Panc1 (cell line): ENCODE data around the gene SC5D. TPM values are rescaled to one million over a fixed set of nuclear protein-coding genes. Genes with fewer than 3 reads are reported as not detected.

Experiments
- ATAC-seq: fragments of 200-7000 bp; cut with Tn5 transposase; 2 replicates; pipeline ENCODE4 v1.9.1; 2020; ENCODE audit warnings: mild to moderate bottlenecking, moderate library complexity
- BruUV-seq: library from RNA; stranded (reverse); fragments of 400-500 nt; replicated peaks from 2 replicates; lab custom pipeline; 2021; lab: Mats Ljungman, UMichigan
- CTCF ChIA-PET: fragments of 300-600 bp; sonication (Branson Sonifier 250); formaldehyde crosslinking; loops from one replicate; lab custom pipeline; 2022; ENCODE audit warnings: antibody characterized with exemption; lab: Charles Lee
- POLR2A ChIA-PET: fragments of 300-600 bp; sonication (Branson Sonifier 250); formaldehyde crosslinking; loops from one replicate; lab custom pipeline; 2022; ENCODE audit warnings: antibody characterized with exemption; lab: Charles Lee
- DNase-seq: peaks from one replicate; pipeline ENCODE4 v3.0.0-alpha.2; 2010; ENCODE audit warnings: low read depth, low spot score
- H3K27ac ChIP-seq: 2 replicates; pipeline ENCODE4 v1.5.1; 2011; ENCODE audit warnings: mild to moderate bottlenecking, low read length, inconsistent platforms
- H3K27me3 ChIP-seq: fragments of 200-500 bp; sonication (Bioruptor generic); 2 replicates; pipeline ENCODE4 v1.6.0; 2014; ENCODE audit warnings: low read length, inconsistent platforms; ENCODE audit not compliant: control insufficient read depth, insufficient read depth
- H3K36me3 ChIP-seq: fragments of 200-500 bp; sonication (Bioruptor generic); 2 replicates; pipeline ENCODE4 v1.5.1; 2014; ENCODE audit warnings: inconsistent platforms, mild to moderate bottlenecking, low read length, moderate library complexity; ENCODE audit not compliant: control insufficient read depth, insufficient read depth
- H3K4me1 ChIP-seq: 2 replicates; pipeline ENCODE4 v1.5.1; 2011; ENCODE audit warnings: inconsistent platforms, mild to moderate bottlenecking, low read length, moderate library complexity; ENCODE audit not compliant: control insufficient read depth, insufficient read depth
- H3K4me3 ChIP-seq, 2 experiments: 2 replicates each; pipeline ENCODE4 v1.5.1; 2011 to 2012; ENCODE audit warnings: low read depth in 2 of 2, low read length in 2 of 2, mild to moderate bottlenecking in 2 of 2, inconsistent platforms in 1 of 2, moderate library complexity in 1 of 2
- H3K9me3 ChIP-seq: fragments of 200-500 bp; sonication (Bioruptor generic); 2 replicates; pipeline ENCODE4 v1.5.1; 2014; ENCODE audit warnings: low read depth, mild to moderate bottlenecking, inconsistent platforms, low read length, moderate library complexity; ENCODE audit not compliant: control insufficient read depth, insufficient read depth
- CTCF ChIP-seq: fragments of 450-650 bp; IDR thresholded peaks from 2 replicates; pipeline ENCODE4 v1.5.1; 2017; ENCODE audit warnings: mild to moderate bottlenecking
- POLR2AphosphoS5 ChIP-seq: IDR thresholded peaks from 2 replicates; pipeline ENCODE4 v1.6.1; 2012; ENCODE audit warnings: mild to moderate bottlenecking, low read depth, low read length, moderate library complexity
- REST ChIP-seq, 2 experiments: IDR thresholded peaks; 2 replicates each; pipeline ENCODE4 v1.6.1; 2011 to 2012; ENCODE audit warnings: low read depth in 2 of 2, control low read depth in 1 of 2, low read length in 1 of 2, mild to moderate bottlenecking in 1 of 2, moderate library complexity in 1 of 2; ENCODE audit not compliant: insufficient read depth in 1 of 2
- SIN3A ChIP-seq: IDR thresholded peaks from 2 replicates; pipeline ENCODE4 v1.6.1; 2012; ENCODE audit warnings: low read depth, mild to moderate bottlenecking, low read length, moderate library complexity, borderline replicate concordance; ENCODE audit not compliant: insufficient read depth
- TCF7L2 ChIP-seq: IDR thresholded peaks from 2 replicates; pipeline ENCODE4 v1.6.1; 2011; ENCODE audit warnings: mild to moderate bottlenecking, low read depth, low read length, inconsistent platforms
- in situ Hi-C: cut with HindIII; loops from 2 replicates; pipeline ENCODE4 v1.10.0; 2016; ENCODE audit warnings: low sequenced_read_pairs, low pct_unique_long_range_greater_than_20kb
- intact Hi-C: fragments of 100-400 bp; cut with micrococcal nuclease; formaldehyde crosslinking; loops from one replicate; pipeline ENCODE4 v1.10.0; 2022; ENCODE audit not compliant: unreplicated experiment
- total RNA-seq: library from RNA; stranded (reverse); gene quantifications from one replicate; pipeline ENCODE4 v1.2.1, GENCODE V29; 2021; ENCODE audit not compliant: unreplicated experiment

Gene SC5D
- total RNA-seq, 1 experiment from 2014 or later = 54.3 TPM

- BruUV-seq = no TSS peak
- ChIA-PET POLR2A (no interaction called here), CTCF (no interaction called here)
- Histone ChIP-seq H3K4me1 (no peaks in the 10 kb centered on the region), H3K4me3 (no peak overlapping the region), H3K27me3 (peaks cover 40% of the 10 kb centered on the region), H3K36me3 (no peaks in the 10 kb centered on the region), H3K9me3 (no peaks in the 10 kb centered on the region), H3K27ac (no peak overlapping the region)
- intact Hi-C loops = no loop called here
- TF ChIP-seq POLR2AphosphoS5 (no peak), CTCF (no peak), TCF7L2 (no peak), REST (IDR thresholded peaks at IDR 0.05; ENCODE audit: insufficient read depth in 1 of 2, low read depth in 2 of 2, low read length in 1 of 2) (no peak), SIN3A (no peak)
- ATAC-seq = no peak
- no peak for DNase-seq
- in situ Hi-C loops = no loop called here
These were observed 57.2 kb downstream of the SC5D start for GRCh38 chr11:121349790-121350189.

- H3K27ac ChIP-seq = no peak overlapping the region
- H3K36me3 ChIP-seq = no peaks in the 10 kb centered on the region
- DNase-seq = no peak
- no TSS peak for BruUV-seq
- intact Hi-C loops (no loop called here), in situ Hi-C loops (no loop called here)
- no peak for ATAC-seq
- TF ChIP-seq TCF7L2 = no peak
- H3K4me3 ChIP-seq = no peak overlapping the region
- no peaks in the 10 kb centered on the region for H3K9me3 ChIP-seq
- ChIA-PET CTCF (no interaction called here), POLR2A (no interaction called here)
- no peaks in the 10 kb centered on the region for H3K4me1 ChIP-seq
- H3K27me3 ChIP-seq = peaks cover 36% of the 10 kb centered on the region
These were observed 57.9 kb downstream of the SC5D start for GRCh38 chr11:121350314-121351082.

- ChIA-PET POLR2A (no interaction called here), CTCF (no interaction called here)
- H3K4me3 ChIP-seq = no peak overlapping the region
- ATAC-seq = no peak
- H3K27ac ChIP-seq = no peak overlapping the region
- intact Hi-C loops (no loop called here), in situ Hi-C loops (no loop called here)
- no peaks in the 10 kb centered on the region for H3K9me3 ChIP-seq
- TF ChIP-seq SIN3A (no peak), REST (IDR thresholded peaks at IDR 0.05; ENCODE audit: insufficient read depth in 1 of 2, low read depth in 2 of 2, low read length in 1 of 2) (no peak), CTCF (no peak), TCF7L2 (no peak), POLR2AphosphoS5 (no peak)
- no TSS peak for BruUV-seq
- no peaks in the 10 kb centered on the region for H3K4me1 ChIP-seq
- H3K27me3 ChIP-seq = peaks cover 40% of the 10 kb centered on the region
- DNase-seq = no peak
- H3K36me3 ChIP-seq = no peaks in the 10 kb centered on the region
These were observed 58.6 kb downstream of the SC5D start for GRCh38 chr11:121351083-121351630.
